GM12878 (cell line): ENCODE data around the gene JTB. TPM values are rescaled to one million over a fixed set of nuclear protein-coding genes. Genes with fewer than 3 reads are reported as not detected.
A peak's percentile ranks its signal among the peaks of the same experiment; 100 is the strongest.

Experiments
- ATAC-seq: fragments of 200-7000 bp; cut with Tn5 transposase; 3 replicates; pipeline ENCODE4 v1.9.1; 2020; ENCODE audit warnings: mild to moderate bottlenecking, moderate library complexity
- BruUV-seq: library from RNA; stranded (reverse); fragments of 400-500 nt; replicated peaks from 2 replicates; lab custom pipeline; 2021; lab: Mats Ljungman, UMichigan
- CTCF ChIA-PET: fragments of 300-600 bp; sonication (Branson Sonifier 250); formaldehyde crosslinking; extraction: SDS; loops from one replicate; lab custom pipeline; 2021; ENCODE audit warnings: inconsistent platforms; lab: Yijun Ruan, JAX
- POLR2A ChIA-PET: fragments of 350-600 bp; formaldehyde crosslinking; extraction: SDS; loops from one replicate; lab custom pipeline; 2021; ENCODE audit warnings: inconsistent platforms; lab: Charles Lee
- RAD21 ChIA-PET: fragments of 300-600 bp; sonication (Branson Sonifier 250); formaldehyde crosslinking; loops from one replicate; lab custom pipeline; 2023; ENCODE audit warnings: antibody characterized with exemption; ENCODE audit not compliant: unreplicated experiment; lab: Charles Lee
- SMC1A ChIA-PET: fragments of 300-600 bp; sonication (Branson Sonifier 250); formaldehyde crosslinking; loops from one replicate; lab custom pipeline; 2023; ENCODE audit not compliant: unreplicated experiment, uncharacterized antibody; lab: Charles Lee
- DNase-seq: peaks from one replicate; pipeline ENCODE4 v3.0.0-alpha.2; 2011; ENCODE audit warnings: low read depth, low spot score
- FAIRE-seq: peaks from 3 replicates; lab custom pipeline; 2011; peaks lifted over from hg19 to GRCh38; lab: Jason Lieb, UNC
- H2AFZ ChIP-seq: 2 replicates; pipeline ENCODE4 v1.6.0; 2011; ENCODE audit warnings: low read depth, low read length, control low read depth; ENCODE audit not compliant: control insufficient read depth
- H3K27ac ChIP-seq: 2 replicates; pipeline ENCODE4 v1.5.1; 2011; ENCODE audit warnings: control low read depth; ENCODE audit not compliant: control insufficient read depth, insufficient read depth
- H3K27me3 ChIP-seq, 2 experiments: replicated peaks in 1 of 2; 2 replicates each; pipeline versions ENCODE4 v1.6.0 to v1.6.1; 2011; ENCODE audit warnings: low read length in 1 of 2; ENCODE audit not compliant: control insufficient read depth in 2 of 2, insufficient read depth in 2 of 2
- H3K36me3 ChIP-seq, 2 experiments: 2 replicates each; pipeline ENCODE4 v1.5.1; 2011; ENCODE audit warnings: low read length in 1 of 2; ENCODE audit not compliant: control insufficient read depth in 2 of 2, insufficient read depth in 2 of 2
- H3K4me1 ChIP-seq: 2 replicates; pipeline ENCODE4 v1.6.1; 2011; ENCODE audit warnings: mild to moderate bottlenecking, low read length, moderate library complexity, mixed read lengths; ENCODE audit not compliant: control insufficient read depth, insufficient read depth
- H3K4me2 ChIP-seq: 2 replicates; pipeline ENCODE4 v1.6.0; 2011; ENCODE audit warnings: control low read depth; ENCODE audit not compliant: control insufficient read depth, insufficient read depth
- H3K4me3 ChIP-seq: fragments of 200-600 bp; sonication (generic); 2 replicates; pipeline ENCODE4 v1.5.1; 2016
- H3K79me2 ChIP-seq: 2 replicates; pipeline ENCODE4 v1.6.0; 2011; ENCODE audit warnings: low read length; ENCODE audit not compliant: control insufficient read depth, insufficient read depth
- H3K9ac ChIP-seq: 2 replicates; pipeline ENCODE4 v1.8.0; 2011; ENCODE audit warnings: low read length, control low read depth, mixed read lengths; ENCODE audit not compliant: control insufficient read depth, insufficient read depth
- H3K9me3 ChIP-seq: replicated peaks from 3 replicates; pipeline ENCODE4 v1.5.1; 2011; ENCODE audit warnings: mild to moderate bottlenecking, low read length; ENCODE audit not compliant: control insufficient read depth, insufficient read depth
- H4K20me1 ChIP-seq: 2 replicates; pipeline ENCODE4 v1.6.0; 2011; ENCODE audit not compliant: control insufficient read depth, insufficient read depth
- BCL11A ChIP-seq: IDR thresholded peaks from 2 replicates; pipeline ENCODE4 v1.6.1; 2011; ENCODE audit warnings: low read depth, low read length
- BHLHE40 ChIP-seq, 2 experiments: fragments of 450-650 bp in 1 of 2; IDR thresholded peaks; 2 replicates each; pipeline ENCODE4 v1.6.1; 2011 to 2017; ENCODE audit warnings: low read depth in 2 of 2, borderline replicate concordance in 1 of 2, improper control_type of control experiment in 1 of 2, low read length in 1 of 2, mild to moderate bottlenecking in 1 of 2
- CREB1 ChIP-seq: IDR thresholded peaks from 2 replicates; pipeline ENCODE4 v1.6.1; 2012; ENCODE audit warnings: low read depth, mild to moderate bottlenecking, inconsistent platforms
- KDM1A ChIP-seq: fragments of 200-600 bp; sonication (generic); IDR thresholded peaks from 2 replicates; pipeline ENCODE4 v1.6.1; 2016; ENCODE audit warnings: borderline replicate concordance
- MEF2A ChIP-seq: IDR thresholded peaks from 2 replicates; pipeline ENCODE4 v1.6.1; 2011; ENCODE audit warnings: low read depth, mild to moderate bottlenecking, low read length, moderate library complexity; ENCODE audit not compliant: insufficient read depth
- NFYA ChIP-seq: IDR thresholded peaks from 2 replicates; pipeline ENCODE4 v1.6.1; 2011; ENCODE audit warnings: low read depth, mild to moderate bottlenecking, low read length, improper control_type of control experiment, borderline replicate concordance
- SMAD1 ChIP-seq: fragments of 450-650 bp; IDR thresholded peaks from 2 replicates; pipeline ENCODE4 v1.6.1; 2018; ENCODE audit warnings: mild to moderate bottlenecking, low read depth; ENCODE audit not compliant: partially characterized antibody
- WGBS: methylation state at CpG from one replicate; pipeline ENCODE4 v1.1.6; 2016; ENCODE audit warnings: low lambda C conversion rate; ENCODE audit not compliant: insufficient replicate concordance, insufficient coverage; ENCODE audit errors: missing lambda C conversion rate; 5-methylcytosine and 5-hydroxymethylcytosine counted together
- in situ Hi-C: fragments of 300-500 bp; cut with MboI; formaldehyde crosslinking; loops from 9 replicates; pipeline ENCODE4 v1.14.3; 2018; ENCODE audit warnings: mixed read lengths
- intact Hi-C: fragments of 100-400 bp; cut with micrococcal nuclease; formaldehyde crosslinking; loops from one replicate; pipeline ENCODE4 v1.14.2; 2022; ENCODE audit not compliant: unreplicated experiment
- polyA plus RNA-seq, 11 experiments: library from polyadenylated mRNA; depleted of rRNA in 4 of 11; unstranded in 6 of 11; stranded (reverse) in 5 of 11; fragments of >200 nt; fragmentation: Nextera tagmentation in 4 of 11; fragmentation: Illumina TruSeq in 1 of 11; extraction: Ambion mirVana in 4 of 11; extraction: Trizol in 1 of 11; gene quantifications; 1 replicate in 1 of 11; 2 replicates in 10 of 11; pipeline versions ENCODE4 v1.2.1 to v1.2.3, GENCODE V29; 2011 to 2016; ENCODE audit warnings: inconsistent platforms in 2 of 11, missing spikeins in 2 of 11, low read depth in 1 of 11
- total RNA-seq, 4 experiments: library from RNA; depleted of rRNA in 3 of 4; stranded (reverse); fragments of >200 nt in 3 of 4; fragmentation: Illumina TruSeq in 1 of 4; extraction: Trizol in 1 of 4; gene quantifications; 2 replicates each; pipeline versions ENCODE4 v1.2.1 to v1.2.3, GENCODE V29; 2013 to 2021
- TF ChIP-seq, protein P1 (sequence below): IDR thresholded peaks from 2 replicates; pipeline ENCODE4 v1.6.1; 2011; ENCODE audit warnings: low read depth, low read length, improper control_type of control experiment, borderline replicate concordance
- TF ChIP-seq, protein P2 (sequence below): IDR thresholded peaks from 2 replicates; pipeline ENCODE4 v1.6.1; 2011; ENCODE audit warnings: borderline replicate concordance, low read depth, mild to moderate bottlenecking, moderate library complexity, low read length; ENCODE audit not compliant: insufficient read depth, poor library complexity, severe bottlenecking
- TF ChIP-seq, protein P3 (sequence below): fragments of 450-650 bp; IDR thresholded peaks from 2 replicates; pipeline ENCODE4 v1.6.1; 2018; ENCODE audit warnings: mild to moderate bottlenecking, low read depth, moderate library complexity; ENCODE audit not compliant: partially characterized antibody

The JTB gene
- total and polyA plus RNA-seq, 10 of the 15 experiments (the other 5 are each of a cell fraction or from before 2014, with no cell fraction given), result 25.0 to 298 (median 155) TPM

DNA sequence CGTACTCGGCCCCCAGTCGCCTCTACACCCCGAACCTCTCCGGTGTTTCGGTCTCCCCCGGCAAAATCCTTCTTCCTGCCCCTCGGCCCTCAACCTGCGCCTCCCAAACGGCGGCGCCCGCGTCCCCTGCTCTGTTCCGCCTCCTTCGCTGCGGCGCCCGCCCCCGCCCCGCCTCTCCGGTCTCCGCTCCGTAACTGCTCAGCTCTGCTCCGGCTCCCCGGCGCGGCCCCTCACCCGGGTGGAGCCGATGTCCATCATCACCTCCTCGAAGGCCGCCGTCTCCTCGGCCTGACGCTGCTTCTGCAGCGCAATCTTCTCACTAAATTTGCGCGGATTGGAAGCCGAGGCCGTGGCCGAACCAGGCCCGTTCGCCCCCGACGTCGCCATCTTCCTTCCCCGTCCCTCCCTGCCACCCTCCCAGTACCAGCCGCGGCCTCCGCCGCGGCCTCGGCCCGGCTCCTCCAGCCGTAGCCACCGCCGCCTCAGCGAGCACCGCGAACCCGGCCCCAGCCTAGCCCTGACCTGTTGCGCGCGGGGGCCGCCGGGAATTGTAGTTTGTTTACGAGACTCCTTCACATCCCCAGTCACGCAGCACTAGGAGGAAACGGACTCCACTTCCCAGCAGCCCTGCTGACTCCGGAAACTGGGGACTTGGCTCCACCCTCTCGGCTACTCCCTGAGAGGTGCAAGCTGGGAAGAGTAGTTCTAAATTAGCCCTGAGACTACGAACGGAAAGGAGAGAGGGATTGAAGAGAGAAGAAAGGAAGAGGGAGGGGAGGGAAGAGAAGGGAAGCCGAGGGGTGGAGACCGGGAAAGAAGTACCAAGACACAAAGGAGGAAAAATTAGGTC is 19.1 kb downstream of the JTB start, which contains the start of gene CRTC2:
CRTC2 (minus strand) TSS at position 502 of the 850 bp plus-strand sequence; CDS start at position 387, 115 bp downstream.
- peak within 1 kb of the TSS; percentile 64 for H3K9ac ChIP-seq
- H3K4me2 ChIP-seq, result peak within 1 kb of the TSS; percentile 96
- no TSS peak for BruUV-seq
- H3K9me3 ChIP-seq, result no peaks in the 10 kb centered on the region
- peak within 1 kb of the TSS; percentile 89 for H3K4me3 ChIP-seq
- peak within 1 kb of the TSS; percentile 44 for H2AFZ ChIP-seq
- H3K79me2 ChIP-seq, result peaks cover 73% of the 10 kb centered on the region
- peak; percentile 91 for DNase-seq
- peak; percentile 80 for FAIRE-seq
- peak; percentile 86 for ATAC-seq
- in situ Hi-C loops, result no loop called here
- WGBS, result 2% methylated on average over 46 of the region's 75 CpGs
- POLR2A ChIA-PET, result interaction anchor here (0.6 to 5.5 kb wide), 13 partner anchors 8 to 842 kb away, joined by 3 to 38 read pairs (median 4); partner anchors contain the start of genes CREB3L4, DENND4B and JTB
- no peaks in the 10 kb centered on the region for H3K27me3 ChIP-seq
- H3K4me1 ChIP-seq, result peaks cover 14% of the 10 kb centered on the region; the same call in 1 of the 2 replicates
- H3K27ac ChIP-seq, result peak within 1 kb of the TSS; percentile 93
- SMC1A ChIA-PET, result interaction anchor here (0.8 to 6.9 kb wide), 4 partner anchors 9 to 28 kb away, joined by 3 to 31 read pairs (median 6); partner anchors contain the start of genes CREB3L4 and RAB13
- H3K36me3 ChIP-seq, result peaks cover 17 to 27% of the 10 kb centered on the region in 2 experiments
- CTCF ChIA-PET, result interaction anchor here (0.7 to 5.0 kb wide), 3 partner anchors 12 to 313 kb away, joined by 3 to 27 read pairs (median 3); partner anchors contain the start of gene DENND4B
- intact Hi-C loops, result no loop called here
- H4K20me1 ChIP-seq, result peaks cover 12% of the 10 kb centered on the region; the same call in 1 of the 2 replicates
- RAD21 ChIA-PET, result interaction anchor here (0.7 to 2.0 kb wide), 9 partner anchors 9 to 390 kb away, joined by 3 to 10 read pairs (median 4); partner anchors contain the start of genes CREB3L4, DENND4B and JTB
- TF ChIP-seq NFYA (no peak), SMAD1 (no peak), BHLHE40 (IDR thresholded peaks at IDR 0.05; ENCODE audit: borderline replicate concordance in 1 of 2, low read depth in 2 of 2, low read length in 1 of 2) (0 out of 4 replicates have a peak, but pooled peaks of 1 of the 2 experiments have one; percentile 6), CREB1 (no peak), BCL11A (no peak), MEF2A (0 out of 2 replicates have a peak, but pooled peaks have one; percentile 52), KDM1A (no peak)
- TF ChIP-seq, protein P1, sequence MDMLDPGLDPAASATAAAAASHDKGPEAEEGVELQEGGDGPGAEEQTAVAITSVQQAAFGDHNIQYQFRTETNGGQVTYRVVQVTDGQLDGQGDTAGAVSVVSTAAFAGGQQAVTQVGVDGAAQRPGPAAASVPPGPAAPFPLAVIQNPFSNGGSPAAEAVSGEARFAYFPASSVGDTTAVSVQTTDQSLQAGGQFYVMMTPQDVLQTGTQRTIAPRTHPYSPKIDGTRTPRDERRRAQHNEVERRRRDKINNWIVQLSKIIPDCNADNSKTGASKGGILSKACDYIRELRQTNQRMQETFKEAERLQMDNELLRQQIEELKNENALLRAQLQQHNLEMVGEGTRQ, result no peak
- TF ChIP-seq, protein P2, sequence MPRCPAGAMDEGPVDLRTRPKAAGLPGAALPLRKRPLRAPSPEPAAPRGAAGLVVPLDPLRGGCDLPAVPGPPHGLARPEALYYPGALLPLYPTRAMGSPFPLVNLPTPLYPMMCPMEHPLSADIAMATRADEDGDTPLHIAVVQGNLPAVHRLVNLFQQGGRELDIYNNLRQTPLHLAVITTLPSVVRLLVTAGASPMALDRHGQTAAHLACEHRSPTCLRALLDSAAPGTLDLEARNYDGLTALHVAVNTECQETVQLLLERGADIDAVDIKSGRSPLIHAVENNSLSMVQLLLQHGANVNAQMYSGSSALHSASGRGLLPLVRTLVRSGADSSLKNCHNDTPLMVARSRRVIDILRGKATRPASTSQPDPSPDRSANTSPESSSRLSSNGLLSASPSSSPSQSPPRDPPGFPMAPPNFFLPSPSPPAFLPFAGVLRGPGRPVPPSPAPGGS, result peak; percentile 70
- TF ChIP-seq, protein P3, sequence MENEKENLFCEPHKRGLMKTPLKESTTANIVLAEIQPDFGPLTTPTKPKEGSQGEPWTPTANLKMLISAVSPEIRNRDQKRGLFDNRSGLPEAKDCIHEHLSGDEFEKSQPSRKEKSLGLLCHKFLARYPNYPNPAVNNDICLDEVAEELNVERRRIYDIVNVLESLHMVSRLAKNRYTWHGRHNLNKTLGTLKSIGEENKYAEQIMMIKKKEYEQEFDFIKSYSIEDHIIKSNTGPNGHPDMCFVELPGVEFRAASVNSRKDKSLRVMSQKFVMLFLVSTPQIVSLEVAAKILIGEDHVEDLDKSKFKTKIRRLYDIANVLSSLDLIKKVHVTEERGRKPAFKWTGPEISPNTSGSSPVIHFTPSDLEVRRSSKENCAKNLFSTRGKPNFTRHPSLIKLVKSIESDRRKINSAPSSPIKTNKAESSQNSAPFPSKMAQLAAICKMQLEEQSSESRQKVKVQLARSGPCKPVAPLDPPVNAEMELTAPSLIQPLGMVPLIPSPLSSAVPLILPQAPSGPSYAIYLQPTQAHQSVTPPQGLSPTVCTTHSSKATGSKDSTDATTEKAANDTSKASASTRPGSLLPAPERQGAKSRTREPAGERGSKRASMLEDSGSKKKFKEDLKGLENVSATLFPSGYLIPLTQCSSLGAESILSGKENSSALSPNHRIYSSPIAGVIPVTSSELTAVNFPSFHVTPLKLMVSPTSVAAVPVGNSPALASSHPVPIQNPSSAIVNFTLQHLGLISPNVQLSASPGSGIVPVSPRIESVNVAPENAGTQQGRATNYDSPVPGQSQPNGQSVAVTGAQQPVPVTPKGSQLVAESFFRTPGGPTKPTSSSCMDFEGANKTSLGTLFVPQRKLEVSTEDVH, result peak; percentile 73
